Panc1 (cell line): ENCODE measurements around the gene CDK14. TPM values are rescaled to one million over a fixed set of nuclear protein-coding genes. Genes with fewer than 3 reads are reported as not detected.

ENCODE experiments used
- ATAC-seq: fragments of 200-7000 bp; cut with Tn5 transposase; 2 replicates; pipeline ENCODE4 v1.9.1; 2020; ENCODE audit warnings: mild to moderate bottlenecking, moderate library complexity
- BruUV-seq: library from RNA; stranded (reverse); fragments of 400-500 nt; replicated peaks from 2 replicates; lab custom pipeline; 2021; lab: Mats Ljungman, UMichigan
- CTCF ChIA-PET: fragments of 300-600 bp; sonication (Branson Sonifier 250); formaldehyde crosslinking; loops from one replicate; lab custom pipeline; 2022; ENCODE audit warnings: antibody characterized with exemption; lab: Charles Lee
- POLR2A ChIA-PET: fragments of 300-600 bp; sonication (Branson Sonifier 250); formaldehyde crosslinking; loops from one replicate; lab custom pipeline; 2022; ENCODE audit warnings: antibody characterized with exemption; lab: Charles Lee
- DNase-seq: peaks from one replicate; pipeline ENCODE4 v3.0.0-alpha.2; 2010; ENCODE audit warnings: low read depth, low spot score
- H3K27ac ChIP-seq: 2 replicates; pipeline ENCODE4 v1.5.1; 2011; ENCODE audit warnings: mild to moderate bottlenecking, low read length, inconsistent platforms
- H3K27me3 ChIP-seq: fragments of 200-500 bp; sonication (Bioruptor generic); 2 replicates; pipeline ENCODE4 v1.6.0; 2014; ENCODE audit warnings: low read length, inconsistent platforms; ENCODE audit not compliant: control insufficient read depth, insufficient read depth
- H3K36me3 ChIP-seq: fragments of 200-500 bp; sonication (Bioruptor generic); 2 replicates; pipeline ENCODE4 v1.5.1; 2014; ENCODE audit warnings: inconsistent platforms, mild to moderate bottlenecking, low read length, moderate library complexity; ENCODE audit not compliant: control insufficient read depth, insufficient read depth
- H3K4me1 ChIP-seq: 2 replicates; pipeline ENCODE4 v1.5.1; 2011; ENCODE audit warnings: inconsistent platforms, mild to moderate bottlenecking, low read length, moderate library complexity; ENCODE audit not compliant: control insufficient read depth, insufficient read depth
- H3K4me3 ChIP-seq, 2 experiments: 2 replicates each; pipeline ENCODE4 v1.5.1; 2011 to 2012; ENCODE audit warnings: low read depth in 2 of 2, low read length in 2 of 2, mild to moderate bottlenecking in 2 of 2, inconsistent platforms in 1 of 2, moderate library complexity in 1 of 2
- H3K9me3 ChIP-seq: fragments of 200-500 bp; sonication (Bioruptor generic); 2 replicates; pipeline ENCODE4 v1.5.1; 2014; ENCODE audit warnings: low read depth, mild to moderate bottlenecking, inconsistent platforms, low read length, moderate library complexity; ENCODE audit not compliant: control insufficient read depth, insufficient read depth
- POLR2AphosphoS5 ChIP-seq: IDR thresholded peaks from 2 replicates; pipeline ENCODE4 v1.6.1; 2012; ENCODE audit warnings: mild to moderate bottlenecking, low read depth, low read length, moderate library complexity
- REST ChIP-seq, 2 experiments: IDR thresholded peaks; 2 replicates each; pipeline ENCODE4 v1.6.1; 2011 to 2012; ENCODE audit warnings: low read depth in 2 of 2, control low read depth in 1 of 2, low read length in 1 of 2, mild to moderate bottlenecking in 1 of 2, moderate library complexity in 1 of 2; ENCODE audit not compliant: insufficient read depth in 1 of 2
- SIN3A ChIP-seq: IDR thresholded peaks from 2 replicates; pipeline ENCODE4 v1.6.1; 2012; ENCODE audit warnings: low read depth, mild to moderate bottlenecking, low read length, moderate library complexity, borderline replicate concordance; ENCODE audit not compliant: insufficient read depth
- TCF7L2 ChIP-seq: IDR thresholded peaks from 2 replicates; pipeline ENCODE4 v1.6.1; 2011; ENCODE audit warnings: mild to moderate bottlenecking, low read depth, low read length, inconsistent platforms
- in situ Hi-C: cut with HindIII; loops from 2 replicates; pipeline ENCODE4 v1.10.0; 2016; ENCODE audit warnings: low sequenced_read_pairs, low pct_unique_long_range_greater_than_20kb
- intact Hi-C: fragments of 100-400 bp; cut with micrococcal nuclease; formaldehyde crosslinking; loops from one replicate; pipeline ENCODE4 v1.10.0; 2022; ENCODE audit not compliant: unreplicated experiment
- total RNA-seq: library from RNA; stranded (reverse); gene quantifications from one replicate; pipeline ENCODE4 v1.2.1, GENCODE V29; 2021; ENCODE audit not compliant: unreplicated experiment
- TF ChIP-seq, protein P1 (sequence below): fragments of 450-650 bp; IDR thresholded peaks from 2 replicates; pipeline ENCODE4 v1.5.1; 2017; ENCODE audit warnings: mild to moderate bottlenecking

Gene CDK14
- total RNA-seq, 1 experiment from 2014 or later = 3.0 TPM

- intact Hi-C loops = no loop called here
- BruUV-seq = no TSS peak
- Histone ChIP-seq H3K4me3 (no peak overlapping the region), H3K36me3 (no peaks in the 10 kb centered on the region), H3K9me3 (no peaks in the 10 kb centered on the region), H3K27me3 (no peaks in the 10 kb centered on the region), H3K4me1 (no peaks in the 10 kb centered on the region), H3K27ac (no peak overlapping the region)
- CTCF ChIA-PET = no interaction called here
- DNase-seq (no peak), ATAC-seq (no peak)
- in situ Hi-C loops = no loop called here
- POLR2A ChIA-PET = no interaction called here
- no peak for TF ChIP-seq REST (IDR thresholded peaks at IDR 0.05; ENCODE audit: insufficient read depth in 1 of 2, low read depth in 2 of 2, low read length in 1 of 2)
- TF ChIP-seq TCF7L2 = no peak
- no peak for TF ChIP-seq SIN3A
- TF ChIP-seq, protein P1, sequence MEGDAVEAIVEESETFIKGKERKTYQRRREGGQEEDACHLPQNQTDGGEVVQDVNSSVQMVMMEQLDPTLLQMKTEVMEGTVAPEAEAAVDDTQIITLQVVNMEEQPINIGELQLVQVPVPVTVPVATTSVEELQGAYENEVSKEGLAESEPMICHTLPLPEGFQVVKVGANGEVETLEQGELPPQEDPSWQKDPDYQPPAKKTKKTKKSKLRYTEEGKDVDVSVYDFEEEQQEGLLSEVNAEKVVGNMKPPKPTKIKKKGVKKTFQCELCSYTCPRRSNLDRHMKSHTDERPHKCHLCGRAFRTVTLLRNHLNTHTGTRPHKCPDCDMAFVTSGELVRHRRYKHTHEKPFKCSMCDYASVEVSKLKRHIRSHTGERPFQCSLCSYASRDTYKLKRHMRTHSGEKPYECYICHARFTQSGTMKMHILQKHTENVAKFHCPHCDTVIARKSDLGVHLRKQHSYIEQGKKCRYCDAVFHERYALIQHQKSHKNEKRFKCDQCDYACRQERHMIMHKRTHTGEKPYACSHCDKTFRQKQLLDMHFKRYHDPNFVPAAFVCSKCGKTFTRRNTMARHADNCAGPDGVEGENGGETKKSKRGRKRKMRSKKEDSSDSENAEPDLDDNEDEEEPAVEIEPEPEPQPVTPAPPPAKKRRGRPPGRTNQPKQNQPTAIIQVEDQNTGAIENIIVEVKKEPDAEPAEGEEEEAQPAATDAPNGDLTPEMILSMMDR = no peak
- no peak for TF ChIP-seq POLR2AphosphoS5
Measured at GRCh38 chr7:90740386-90740785, 144.3 kb downstream of the CDK14 start.

- BruUV-seq = no TSS peak
- Histone ChIP-seq H3K9me3 (no peaks in the 10 kb centered on the region), H3K4me1 (no peaks in the 10 kb centered on the region), H3K27ac (no peak overlapping the region), H3K4me3 (no peak overlapping the region), H3K27me3 (no peaks in the 10 kb centered on the region), H3K36me3 (no peaks in the 10 kb centered on the region)
- DNase-seq (no peak), ATAC-seq (no peak)
- TF ChIP-seq, protein P1 = no peak
- TF ChIP-seq TCF7L2 = no peak
- no peak for TF ChIP-seq POLR2AphosphoS5
- TF ChIP-seq REST (IDR thresholded peaks at IDR 0.05; ENCODE audit: insufficient read depth in 1 of 2, low read depth in 2 of 2, low read length in 1 of 2) = no peak
- no peak for TF ChIP-seq SIN3A
- ChIA-PET CTCF (no interaction called here), POLR2A (no interaction called here)
- intact Hi-C loops = loop anchor here (2.0 kb wide), 1 partner anchor 47 kb away; no protein-coding TSS in a partner anchor
- in situ Hi-C loops = no loop called here
Measured at GRCh38 chr7:90743626-90744025, 147.5 kb downstream of the CDK14 start.
